GM12878 (cell line): Measurements from ENCODE around the gene LRCH4. TPM values are rescaled to one million over a fixed set of nuclear protein-coding genes. Genes with fewer than 3 reads are reported as not detected.

Experiments used
- ASH2L ChIP-seq: fragments of 300-600, 200-600 bp; sonication (generic); IDR thresholded peaks from 2 replicates; pipeline ENCODE4 v1.6.1; 2017; ENCODE audit warnings: low read depth, mild to moderate bottlenecking, borderline replicate concordance
- ATF2 ChIP-seq: IDR thresholded peaks from 2 replicates; pipeline ENCODE4 v1.6.1; 2012; ENCODE audit warnings: low read length, inconsistent platforms
- BCLAF1 ChIP-seq: fragments of 450-650 bp; IDR thresholded peaks from 2 replicates; pipeline ENCODE4 v1.6.1; 2017; ENCODE audit warnings: antibody characterized with exemption, mild to moderate bottlenecking, moderate library complexity
- CREB1 ChIP-seq: IDR thresholded peaks from 2 replicates; pipeline ENCODE4 v1.6.1; 2012; ENCODE audit warnings: low read depth, mild to moderate bottlenecking, inconsistent platforms
- EP300 ChIP-seq, 2 experiments: fragments of 150-350 bp in 1 of 2; IDR thresholded peaks; 2 replicates each; pipeline ENCODE4 v1.6.1; 2011 to 2012; ENCODE audit warnings: low read depth in 2 of 2, low read length in 2 of 2, borderline replicate concordance in 1 of 2, improper control_type of control experiment in 1 of 2, inconsistent platforms in 1 of 2; ENCODE audit not compliant: control insufficient read depth in 1 of 2
- HDAC6 ChIP-seq: fragments of 200-600 bp; sonication (generic); IDR thresholded peaks from one replicate; pipeline ENCODE4 v1.8.0; 2017; ENCODE audit warnings: antibody characterized with exemption; ENCODE audit not compliant: unreplicated experiment
- IRF4 ChIP-seq: IDR thresholded peaks from 2 replicates; pipeline ENCODE4 v1.6.1; 2011; ENCODE audit warnings: low read depth, low read length
- JUNB ChIP-seq: IDR thresholded peaks from 2 replicates; pipeline ENCODE4 v1.6.1; 2016; ENCODE audit warnings: antibody characterized with exemption, mild to moderate bottlenecking
- JUND ChIP-seq: IDR thresholded peaks from 2 replicates; pipeline ENCODE4 v1.6.1; 2012; ENCODE audit warnings: low read depth, mild to moderate bottlenecking, low read length, improper control_type of control experiment, moderate library complexity
- KDM1A ChIP-seq: fragments of 200-600 bp; sonication (generic); IDR thresholded peaks from 2 replicates; pipeline ENCODE4 v1.6.1; 2016; ENCODE audit warnings: borderline replicate concordance
- KLF5 ChIP-seq: fragments of 450-650 bp; IDR thresholded peaks from 2 replicates; pipeline ENCODE4 v1.6.1; 2014; ENCODE audit warnings: mild to moderate bottlenecking; ENCODE audit not compliant: partially characterized antibody
- MEF2A ChIP-seq: IDR thresholded peaks from 2 replicates; pipeline ENCODE4 v1.6.1; 2011; ENCODE audit warnings: low read depth, mild to moderate bottlenecking, low read length, moderate library complexity; ENCODE audit not compliant: insufficient read depth
- NR2C2 ChIP-seq: IDR thresholded peaks from 2 replicates; pipeline ENCODE4 v1.6.1; 2011; ENCODE audit warnings: borderline replicate concordance, low read depth; ENCODE audit not compliant: control insufficient read depth, insufficient read length
- RAD51 ChIP-seq: fragments of 450-650 bp; IDR thresholded peaks from 2 replicates; pipeline ENCODE4 v1.6.1; 2016; ENCODE audit warnings: moderate library complexity, mild to moderate bottlenecking, inconsistent platforms
- RFX5 ChIP-seq: IDR thresholded peaks from 2 replicates; pipeline ENCODE4 v1.6.1; 2011; ENCODE audit warnings: low read depth, low read length, improper control_type of control experiment
- RUNX3 ChIP-seq: IDR thresholded peaks from 2 replicates; pipeline ENCODE4 v1.6.1; 2012; ENCODE audit warnings: low read length, inconsistent platforms
- SMC3 ChIP-seq: IDR thresholded peaks from 2 replicates; pipeline ENCODE4 v1.6.1; 2011; ENCODE audit warnings: low read length, improper control_type of control experiment, borderline replicate concordance
- SUPT20H ChIP-seq: IDR thresholded peaks from 2 replicates; pipeline ENCODE4 v1.6.1; 2011; ENCODE audit warnings: low read depth, mild to moderate bottlenecking, low read length, moderate library complexity, borderline replicate concordance; ENCODE audit not compliant: control insufficient read depth
- TARDBP ChIP-seq: IDR thresholded peaks from 2 replicates; pipeline ENCODE4 v1.6.1; 2016; ENCODE audit warnings: borderline replicate concordance
- polyA plus RNA-seq, 11 experiments: library from polyadenylated mRNA; depleted of rRNA in 4 of 11; unstranded in 6 of 11; stranded (reverse) in 5 of 11; fragments of >200 nt; fragmentation: Nextera tagmentation in 4 of 11; fragmentation: Illumina TruSeq in 1 of 11; extraction: Ambion mirVana in 4 of 11; extraction: Trizol in 1 of 11; gene quantifications; 1 replicate in 1 of 11; 2 replicates in 10 of 11; pipeline versions ENCODE4 v1.2.1 to v1.2.3, GENCODE V29; 2011 to 2016; ENCODE audit warnings: inconsistent platforms in 2 of 11, missing spikeins in 2 of 11, low read depth in 1 of 11
- total RNA-seq, 4 experiments: library from RNA; depleted of rRNA in 3 of 4; stranded (reverse); fragments of >200 nt in 3 of 4; fragmentation: Illumina TruSeq in 1 of 4; extraction: Trizol in 1 of 4; gene quantifications; 2 replicates each; pipeline versions ENCODE4 v1.2.1 to v1.2.3, GENCODE V29; 2013 to 2021
- TF ChIP-seq, protein P1 (sequence below): fragments of 450-650 bp; IDR thresholded peaks from 2 replicates; pipeline ENCODE4 v1.6.1; 2017; ENCODE audit warnings: mild to moderate bottlenecking, moderate library complexity
- TF ChIP-seq, protein P2 (sequence below): IDR thresholded peaks from 2 replicates; pipeline ENCODE4 v1.6.1; 2012; ENCODE audit warnings: low read depth, low read length, improper control_type of control experiment

Gene LRCH4
- total and polyA plus RNA-seq, 10 of the 15 experiments (the other 5 are each of a cell fraction or from before 2014, with no cell fraction given), result 0.58 to 96.7 (median 28.4) TPM

GRCh38 chr7:100586266-100587025 lies 517 bp upstream of the LRCH4 start, which contains the start of gene FBXO24 (continued):
- TF ChIP-seq ATF2 (no peak), CREB1 (peak; percentile 89), KDM1A (no peak), JUND (no peak; the same call in none of the 2 replicates), JUNB (no peak), TARDBP (no peak), RAD51 (no peak), HDAC6 (no peak), EP300 (IDR thresholded peaks at IDR 0.05; ENCODE audit: borderline replicate concordance in 1 of 2, control insufficient read depth in 1 of 2, low read depth in 2 of 2, low read length in 2 of 2) (0 out of 4 replicates have a peak, but pooled peaks of 1 of the 2 experiments have one; percentile 3), RUNX3 (peak; percentile 82), IRF4 (no peak), ASH2L (no peak), RFX5 (peak; percentile 90), BCLAF1 (no peak), NR2C2 (no peak), SMC3 (no peak), SUPT20H (no peak), KLF5 (peak; percentile 98), MEF2A (no peak)
- TF ChIP-seq, protein P1, sequence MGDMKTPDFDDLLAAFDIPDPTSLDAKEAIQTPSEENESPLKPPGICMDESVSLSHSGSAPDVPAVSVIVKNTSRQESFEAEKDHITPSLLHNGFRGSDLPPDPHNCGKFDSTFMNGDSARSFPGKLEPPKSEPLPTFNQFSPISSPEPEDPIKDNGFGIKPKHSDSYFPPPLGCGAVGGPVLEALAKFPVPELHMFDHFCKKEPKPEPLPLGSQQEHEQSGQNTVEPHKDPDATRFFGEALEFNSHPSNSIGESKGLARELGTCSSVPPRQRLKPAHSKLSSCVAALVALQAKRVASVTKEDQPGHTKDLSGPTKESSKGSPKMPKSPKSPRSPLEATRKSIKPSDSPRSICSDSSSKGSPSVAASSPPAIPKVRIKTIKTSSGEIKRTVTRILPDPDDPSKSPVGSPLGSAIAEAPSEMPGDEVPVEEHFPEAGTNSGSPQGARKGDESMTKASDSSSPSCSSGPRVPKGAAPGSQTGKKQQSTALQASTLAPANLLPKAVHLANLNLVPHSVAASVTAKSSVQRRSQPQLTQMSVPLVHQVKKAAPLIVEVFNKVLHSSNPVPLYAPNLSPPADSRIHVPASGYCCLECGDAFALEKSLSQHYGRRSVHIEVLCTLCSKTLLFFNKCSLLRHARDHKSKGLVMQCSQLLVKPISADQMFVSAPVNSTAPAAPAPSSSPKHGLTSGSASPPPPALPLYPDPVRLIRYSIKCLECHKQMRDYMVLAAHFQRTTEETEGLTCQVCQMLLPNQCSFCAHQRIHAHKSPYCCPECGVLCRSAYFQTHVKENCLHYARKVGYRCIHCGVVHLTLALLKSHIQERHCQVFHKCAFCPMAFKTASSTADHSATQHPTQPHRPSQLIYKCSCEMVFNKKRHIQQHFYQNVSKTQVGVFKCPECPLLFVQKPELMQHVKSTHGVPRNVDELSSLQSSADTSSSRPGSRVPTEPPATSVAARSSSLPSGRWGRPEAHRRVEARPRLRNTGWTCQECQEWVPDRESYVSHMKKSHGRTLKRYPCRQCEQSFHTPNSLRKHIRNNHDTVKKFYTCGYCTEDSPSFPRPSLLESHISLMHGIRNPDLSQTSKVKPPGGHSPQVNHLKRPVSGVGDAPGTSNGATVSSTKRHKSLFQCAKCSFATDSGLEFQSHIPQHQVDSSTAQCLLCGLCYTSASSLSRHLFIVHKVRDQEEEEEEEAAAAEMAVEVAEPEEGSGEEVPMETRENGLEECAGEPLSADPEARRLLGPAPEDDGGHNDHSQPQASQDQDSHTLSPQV, result no peak
- TF ChIP-seq, protein P2, sequence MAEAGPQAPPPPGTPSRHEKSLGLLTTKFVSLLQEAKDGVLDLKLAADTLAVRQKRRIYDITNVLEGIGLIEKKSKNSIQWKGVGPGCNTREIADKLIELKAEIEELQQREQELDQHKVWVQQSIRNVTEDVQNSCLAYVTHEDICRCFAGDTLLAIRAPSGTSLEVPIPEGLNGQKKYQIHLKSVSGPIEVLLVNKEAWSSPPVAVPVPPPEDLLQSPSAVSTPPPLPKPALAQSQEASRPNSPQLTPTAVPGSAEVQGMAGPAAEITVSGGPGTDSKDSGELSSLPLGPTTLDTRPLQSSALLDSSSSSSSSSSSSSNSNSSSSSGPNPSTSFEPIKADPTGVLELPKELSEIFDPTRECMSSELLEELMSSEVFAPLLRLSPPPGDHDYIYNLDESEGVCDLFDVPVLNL, result no peak
